HCT116 (cell line): ENCODE measurements around the gene ALDH8A1. TPM values are rescaled to one million over a fixed set of nuclear protein-coding genes. Genes with fewer than 3 reads are reported as not detected.

ENCODE experiments used
- ATAC-seq: fragments of 200-7000 bp; cut with Tn5 transposase; 2 replicates; pipeline ENCODE4 v1.9.1; 2020; ENCODE audit warnings: mild to moderate bottlenecking, moderate library complexity
- BruUV-seq: library from RNA; stranded (reverse); fragments of 400-500 nt; replicated peaks from 2 replicates; lab custom pipeline; 2021; lab: Mats Ljungman, UMichigan
- CTCF ChIA-PET: fragments of 300-600 bp; sonication (Branson Sonifier 250); formaldehyde crosslinking; loops from one replicate; lab custom pipeline; 2021; ENCODE audit warnings: antibody characterized with exemption; lab: Charles Lee
- POLR2A ChIA-PET: fragments of 300-600, 350-600 bp; sonication (Branson Sonifier 250); formaldehyde crosslinking; loops from one replicate; lab custom pipeline; 2021; ENCODE audit warnings: antibody characterized with exemption; lab: Charles Lee
- RAD21 ChIA-PET, 2 experiments: fragments of 300-600 bp; sonication (Branson Sonifier 250); formaldehyde crosslinking; loops; one replicate each; lab custom pipeline; 2023; ENCODE audit warnings: low total read pairs in 2 of 2; ENCODE audit not compliant: uncharacterized antibody in 2 of 2, unreplicated experiment in 2 of 2, low non-redundant PET in 1 of 2; lab: Charles Lee
- DNase-seq: peaks from one replicate; pipeline ENCODE4 v3.0.0-alpha.2; 2010; ENCODE audit warnings: low read depth, low spot score
- H2AFZ ChIP-seq: fragments of 200-600 bp; shearing (Covaris generic), sonication (generic); 2 replicates; pipeline ENCODE4 v1.6.1; 2017; ENCODE audit warnings: low read depth, mixed run types, mixed read lengths, antibody characterized with exemption, low read length; ENCODE audit not compliant: poor library complexity, severe bottlenecking
- H3K27ac ChIP-seq: 2 replicates; pipeline ENCODE4 v1.5.1; 2012; ENCODE audit warnings: low read depth, low read length
- H3K27me3 ChIP-seq: fragments of 200-600 bp; sonication (generic); 2 replicates; pipeline ENCODE4 v1.6.1; 2016; ENCODE audit warnings: mixed run types, low read length, mixed read lengths; ENCODE audit not compliant: insufficient read depth
- H3K36me3 ChIP-seq, 2 experiments: fragments of 200-500 bp in 1 of 2; fragments of 200-600 bp in 1 of 2; sonication (Bioruptor generic) in 1 of 2; sonication (generic) in 1 of 2; 2 replicates each; pipeline versions ENCODE4 v1.5.1 to v1.6.1; 2014 to 2016; ENCODE audit warnings: low read length in 2 of 2, inconsistent platforms in 1 of 2, mixed read lengths in 1 of 2, mixed run types in 1 of 2; ENCODE audit not compliant: insufficient read depth in 2 of 2, control insufficient read depth in 1 of 2
- H3K4me1 ChIP-seq, 2 experiments: fragments of 200-600 bp in 1 of 2; sonication (generic) in 1 of 2; 2 replicates each; pipeline versions ENCODE4 v1.5.1 to v1.6.1; 2012 to 2017; ENCODE audit warnings: low read length in 2 of 2, inconsistent platforms in 1 of 2, mild to moderate bottlenecking in 1 of 2, mixed read lengths in 1 of 2, mixed run types in 1 of 2, moderate library complexity in 1 of 2; ENCODE audit not compliant: insufficient read depth in 2 of 2, control insufficient read depth in 1 of 2
- H3K4me2 ChIP-seq: fragments of 200-600 bp; sonication (generic); 2 replicates; pipeline ENCODE4 v1.6.1; 2017; ENCODE audit warnings: mixed run types, low read length, mixed read lengths
- H3K4me3 ChIP-seq, 2 experiments: fragments of 200-600 bp in 1 of 2; sonication (generic) in 1 of 2; replicated peaks in 1 of 2; 2 replicates each; pipeline ENCODE4 v1.5.1; 2011 to 2016; ENCODE audit warnings: low read length in 2 of 2, control low read depth in 1 of 2, low read depth in 1 of 2, mild to moderate bottlenecking in 1 of 2, mixed read lengths in 1 of 2, mixed run types in 1 of 2
- H3K79me2 ChIP-seq: fragments of 200-600 bp; sonication (generic); 2 replicates; pipeline ENCODE4 v1.6.1; 2017; ENCODE audit warnings: mild to moderate bottlenecking, mixed run types, low read length, moderate library complexity, mixed read lengths; ENCODE audit not compliant: insufficient read depth
- H3K9ac ChIP-seq: fragments of 200-600 bp; sonication (generic); 2 replicates; pipeline ENCODE4 v1.6.1; 2016; ENCODE audit warnings: low read length, mixed read lengths
- H3K9me2 ChIP-seq: fragments of 200-600 bp; sonication (generic), shearing (Covaris generic); 2 replicates; pipeline ENCODE4 v1.6.1; 2017; ENCODE audit warnings: mixed run types, mild to moderate bottlenecking, moderate library complexity; ENCODE audit not compliant: insufficient read depth
- H3K9me3 ChIP-seq, 2 experiments: fragments of 200-500 bp in 1 of 2; fragments of 200-600 bp in 1 of 2; sonication (Bioruptor generic) in 1 of 2; sonication (generic) in 1 of 2; 2 replicates each; pipeline ENCODE4 v1.6.1; 2014 to 2017; ENCODE audit warnings: low read length in 2 of 2, mixed read lengths in 2 of 2, inconsistent platforms in 1 of 2, low read depth in 1 of 2, mild to moderate bottlenecking in 1 of 2, mixed run types in 1 of 2, moderate library complexity in 1 of 2; ENCODE audit not compliant: control insufficient read depth in 1 of 2, insufficient read depth in 1 of 2
- H4K20me1 ChIP-seq: fragments of 200-600 bp; sonication (generic), shearing (Covaris generic); 2 replicates; pipeline ENCODE4 v1.6.1; 2017; ENCODE audit warnings: mixed run types, mild to moderate bottlenecking, moderate library complexity; ENCODE audit not compliant: insufficient read depth
- ELF1 ChIP-seq: IDR thresholded peaks from 2 replicates; pipeline ENCODE4 v1.6.1; 2012; ENCODE audit warnings: low read depth, borderline replicate concordance
- FOSL1 ChIP-seq: IDR thresholded peaks from 2 replicates; pipeline ENCODE4 v1.6.1; 2012; ENCODE audit warnings: low read depth
- POLR2AphosphoS5 ChIP-seq: IDR thresholded peaks from 2 replicates; pipeline ENCODE4 v1.6.1; 2011; ENCODE audit warnings: mild to moderate bottlenecking, low read depth, low read length, moderate library complexity
- TCF7L2 ChIP-seq: IDR thresholded peaks from 2 replicates; pipeline ENCODE4 v1.7.0; 2011; ENCODE audit warnings: borderline replicate concordance, inconsistent platforms; ENCODE audit not compliant: insufficient read depth, insufficient read length; ENCODE audit errors: extremely low read depth
- YY1 ChIP-seq: IDR thresholded peaks from 2 replicates; pipeline ENCODE4 v1.6.1; 2011; ENCODE audit warnings: low read length, low read depth, moderate library complexity, mild to moderate bottlenecking; ENCODE audit not compliant: insufficient replicate concordance; ENCODE audit errors: extremely low read depth
- ZFX ChIP-seq: fragments of 450-650 bp; IDR thresholded peaks from 2 replicates; pipeline ENCODE4 v1.6.1; 2017
- ZNF274 ChIP-seq: fragments of 200-500 bp; sonication (Bioruptor generic); IDR thresholded peaks from 2 replicates; pipeline ENCODE4 v1.6.1; 2014; ENCODE audit warnings: mild to moderate bottlenecking, low read depth, low read length, inconsistent platforms
- intact Hi-C: fragments of 100-400 bp; cut with micrococcal nuclease; formaldehyde crosslinking; loops from 2 replicates; pipeline ENCODE4 v1.10.0; 2022
- total RNA-seq: library from RNA; stranded (reverse); gene quantifications from one replicate; pipeline ENCODE4 v1.2.1, GENCODE V29; 2021; ENCODE audit not compliant: unreplicated experiment
- TF ChIP-seq, protein P1 (sequence below): IDR thresholded peaks from 2 replicates; pipeline ENCODE4 v1.6.1; 2011; ENCODE audit warnings: mild to moderate bottlenecking, low read length, moderate library complexity; ENCODE audit not compliant: insufficient replicate concordance; ENCODE audit errors: extremely low read depth
- TF ChIP-seq, protein P2 (sequence below): IDR thresholded peaks from 2 replicates; pipeline ENCODE4 v1.6.1; 2012

ALDH8A1 gene
- total RNA-seq, 1 experiment from 2014 or later, result 1.4 TPM

DNA sequence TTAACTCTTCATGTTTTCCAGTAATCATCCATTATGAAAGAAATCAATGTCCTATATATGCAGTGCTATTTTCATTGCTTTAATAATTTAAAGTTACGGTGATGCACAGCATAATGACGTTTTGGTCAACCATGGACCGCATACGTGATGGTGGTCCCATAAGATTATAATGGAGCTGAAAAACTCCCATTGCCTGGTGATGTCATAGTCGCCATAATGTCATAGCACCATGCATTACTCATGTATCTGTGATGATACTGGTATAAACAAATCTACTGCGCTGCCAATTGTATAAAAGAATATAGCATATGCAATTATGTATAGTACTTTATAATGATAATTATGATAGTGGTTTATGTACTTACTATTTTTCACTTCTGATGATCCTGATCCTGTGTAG lies 42.3 kb upstream of the ALDH8A1 start:
- H2AFZ ChIP-seq, result no peak overlapping the region
- no peaks in the 10 kb centered on the region for H3K27me3 ChIP-seq
- no peak overlapping the region for H3K9ac ChIP-seq
- ATAC-seq, result no peak
- no peak overlapping the region for H3K27ac ChIP-seq
- no peaks in the 10 kb centered on the region for H3K9me2 ChIP-seq
- BruUV-seq, result no TSS peak
- H3K4me3 ChIP-seq, result no peak overlapping the region
- DNase-seq, result no peak
- intact Hi-C loops, result no loop called here
- no peaks in the 10 kb centered on the region for H3K4me1 ChIP-seq
- H3K36me3 ChIP-seq, result peaks cover 6 to 10% of the 10 kb centered on the region in 2 experiments; a peak in 1 of 4 replicates
- CTCF ChIA-PET, result interaction anchor here (2.3 kb wide), 1 partner anchor 10 kb away, joined by 9 read pairs; no protein-coding TSS in a partner anchor
- H3K9me3 ChIP-seq, result no peaks in the 10 kb centered on the region
- no peaks in the 10 kb centered on the region for H3K79me2 ChIP-seq
- H4K20me1 ChIP-seq, result 0 out of 2 replicates have a peak, but pooled peaks cover 2% of the 10 kb centered on the region
- no peak for TF ChIP-seq ELF1
- no peak for TF ChIP-seq FOSL1
- no peak for TF ChIP-seq YY1
- TF ChIP-seq POLR2AphosphoS5, result no peak
- TF ChIP-seq TCF7L2, result no peak
- TF ChIP-seq, protein P1, sequence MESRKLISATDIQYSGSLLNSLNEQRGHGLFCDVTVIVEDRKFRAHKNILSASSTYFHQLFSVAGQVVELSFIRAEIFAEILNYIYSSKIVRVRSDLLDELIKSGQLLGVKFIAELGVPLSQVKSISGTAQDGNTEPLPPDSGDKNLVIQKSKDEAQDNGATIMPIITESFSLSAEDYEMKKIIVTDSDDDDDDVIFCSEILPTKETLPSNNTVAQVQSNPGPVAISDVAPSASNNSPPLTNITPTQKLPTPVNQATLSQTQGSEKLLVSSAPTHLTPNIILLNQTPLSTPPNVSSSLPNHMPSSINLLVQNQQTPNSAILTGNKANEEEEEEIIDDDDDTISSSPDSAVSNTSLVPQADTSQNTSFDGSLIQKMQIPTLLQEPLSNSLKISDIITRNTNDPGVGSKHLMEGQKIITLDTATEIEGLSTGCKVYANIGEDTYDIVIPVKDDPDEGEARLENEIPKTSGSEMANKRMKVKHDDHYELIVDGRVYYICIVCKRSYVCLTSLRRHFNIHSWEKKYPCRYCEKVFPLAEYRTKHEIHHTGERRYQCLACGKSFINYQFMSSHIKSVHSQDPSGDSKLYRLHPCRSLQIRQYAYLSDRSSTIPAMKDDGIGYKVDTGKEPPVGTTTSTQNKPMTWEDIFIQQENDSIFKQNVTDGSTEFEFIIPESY, result no peak
- TF ChIP-seq, protein P2, sequence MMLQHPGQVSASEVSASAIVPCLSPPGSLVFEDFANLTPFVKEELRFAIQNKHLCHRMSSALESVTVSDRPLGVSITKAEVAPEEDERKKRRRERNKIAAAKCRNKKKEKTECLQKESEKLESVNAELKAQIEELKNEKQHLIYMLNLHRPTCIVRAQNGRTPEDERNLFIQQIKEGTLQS, result no peak
- TF ChIP-seq ZNF274, result no peak
- no peak for TF ChIP-seq ZFX
- TF ChIP-seq, all 23 proteins: peak for 0
- no peak overlapping the region for H3K4me2 ChIP-seq
- ChIA-PET RAD21 (no interaction called here), POLR2A (no interaction called here)
